Mesendoderm (in vitro differentiated cells): ENCODE measurements around the gene DEPDC7.

Source experiments
- DNase-seq: peaks from one replicate; pipeline ENCODE4 v3.0.0; 2013
- H2AK5ac ChIP-seq: 2 replicates; pipeline ENCODE4 v1.6.1; 2013; ENCODE audit warnings: low read length, inconsistent platforms
- H2BK120ac ChIP-seq: 2 replicates; pipeline ENCODE4 v1.6.1; 2013; ENCODE audit warnings: low read depth, mild to moderate bottlenecking, low read length, moderate library complexity, mixed read lengths
- H2BK15ac ChIP-seq: replicated peaks from 2 replicates; pipeline ENCODE4 v1.6.1; 2013; ENCODE audit warnings: low read depth, mild to moderate bottlenecking, moderate library complexity
- H2BK5ac ChIP-seq: 2 replicates; pipeline ENCODE4 v1.6.1; 2013; ENCODE audit warnings: low read length, inconsistent platforms
- H3K18ac ChIP-seq: 2 replicates; pipeline ENCODE4 v1.6.1; 2013; ENCODE audit warnings: mild to moderate bottlenecking, low read length, mixed read lengths
- H3K23ac ChIP-seq: one replicate; pipeline ENCODE4 v1.6.1; 2013; ENCODE audit warnings: low read length
- H3K27ac ChIP-seq: 2 replicates; pipeline ENCODE4 v1.5.1; 2013; ENCODE audit warnings: low read depth, mild to moderate bottlenecking, inconsistent platforms, low read length, moderate library complexity
- H3K27me3 ChIP-seq: 2 replicates; pipeline ENCODE4 v1.6.1; 2013; ENCODE audit warnings: low read length, control low read depth, mild to moderate bottlenecking, inconsistent platforms; ENCODE audit not compliant: insufficient read depth, poor library complexity
- H3K36me3 ChIP-seq: 2 replicates; pipeline ENCODE4 v1.6.1; 2013; ENCODE audit warnings: low read length, inconsistent platforms; ENCODE audit not compliant: control insufficient read depth, insufficient read depth
- H3K4ac ChIP-seq: one replicate; pipeline ENCODE4 v1.6.1; 2013; ENCODE audit warnings: low read depth, mild to moderate bottlenecking, low read length, moderate library complexity
- H3K4me1 ChIP-seq: 2 replicates; pipeline ENCODE4 v1.6.1; 2013; ENCODE audit warnings: low read depth, low read length, inconsistent platforms; ENCODE audit not compliant: control insufficient read depth
- H3K4me2 ChIP-seq: 2 replicates; pipeline ENCODE4 v1.6.1; 2013; ENCODE audit warnings: low read length
- H3K4me3 ChIP-seq: 2 replicates; pipeline ENCODE4 v1.5.1; 2013; ENCODE audit warnings: mild to moderate bottlenecking, low read length
- H3K56ac ChIP-seq: one replicate; pipeline ENCODE4 v1.6.1; 2013; ENCODE audit warnings: low read length
- H3K79me1 ChIP-seq: 2 replicates; pipeline ENCODE4 v1.6.1; 2013; ENCODE audit warnings: low read length, inconsistent platforms
- H3K79me2 ChIP-seq: 2 replicates; pipeline ENCODE4 v1.6.1; 2013; ENCODE audit warnings: mild to moderate bottlenecking, low read length; ENCODE audit not compliant: control insufficient read depth, insufficient read depth
- H3K9ac ChIP-seq: 2 replicates; pipeline ENCODE4 v1.6.1; 2013; ENCODE audit warnings: low read length, inconsistent platforms
- H4K5ac ChIP-seq: one replicate; pipeline ENCODE4 v1.6.1; 2013; ENCODE audit warnings: low read length
- H4K8ac ChIP-seq: one replicate; pipeline ENCODE4 v1.6.1; 2013; ENCODE audit warnings: low read depth, mild to moderate bottlenecking, control low read depth, low read length, moderate library complexity
- WGBS: extraction: QIAGEN DNeasy Blood & Tissue Kit; methylation state at CpG from one replicate; pipeline ENCODE4 v1.1.7; 2013; ENCODE audit warnings: low lambda C conversion rate, missing lambda C conversion rate; ENCODE audit not compliant: insufficient coverage; ENCODE audit errors: extremely low coverage; 5-methylcytosine and 5-hydroxymethylcytosine counted together

DEPDC7 gene

GRCh38 chr11:33035011-33035410, 19.3 kb downstream of the DEPDC7 start:
- no peak overlapping the region for H3K56ac ChIP-seq
- no peak overlapping the region for H2BK120ac ChIP-seq
- H3K4me3 ChIP-seq: no peak overlapping the region
- no peak overlapping the region for H3K27ac ChIP-seq
- H3K27me3 ChIP-seq: no peaks in the 10 kb centered on the region
- H3K4ac ChIP-seq: no peak overlapping the region
- H2BK15ac ChIP-seq: no peak overlapping the region
- H3K79me2 ChIP-seq: no peaks in the 10 kb centered on the region
- H4K8ac ChIP-seq: no peak overlapping the region
- H4K5ac ChIP-seq: no peak overlapping the region
- H3K36me3 ChIP-seq: no peaks in the 10 kb centered on the region
- no peaks in the 10 kb centered on the region for H3K79me1 ChIP-seq
- no peak overlapping the region for H3K9ac ChIP-seq
- no peak overlapping the region for H2AK5ac ChIP-seq
- no peaks in the 10 kb centered on the region for H3K4me1 ChIP-seq
- H2BK5ac ChIP-seq: no peak overlapping the region
- no CpG with 5 or more reads among the region's 1 CpG for WGBS
- H3K18ac ChIP-seq: no peak overlapping the region
- H3K4me2 ChIP-seq: no peak overlapping the region
- DNase-seq: no peak
- no peak overlapping the region for H3K23ac ChIP-seq

- Histone ChIP-seq H2BK120ac (peak within 1 kb of the TSS; percentile 56), H3K4me2 (peak within 1 kb of the TSS; percentile 92), H4K5ac (no peak within 1 kb of the TSS), H3K56ac (peak within 1 kb of the TSS; percentile 96), H3K4me1 (no peaks in the 10 kb centered on the region), H3K79me1 (no peaks in the 10 kb centered on the region), H2BK15ac (no peak within 1 kb of the TSS), H3K79me2 (no peaks in the 10 kb centered on the region), H2BK5ac (peak within 1 kb of the TSS; percentile 93), H3K9ac (peak within 1 kb of the TSS; percentile 86), H2AK5ac (peak within 1 kb of the TSS; percentile 59), H3K36me3 (peaks cover 2% of the 10 kb centered on the region), H3K4ac (peak within 1 kb of the TSS; percentile 28), H3K23ac (peak within 1 kb of the TSS; percentile 94), H3K4me3 (peak within 1 kb of the TSS; percentile 90), H3K27me3 (no peaks in the 10 kb centered on the region), H4K8ac (peak within 1 kb of the TSS; percentile 93), H3K18ac (peak within 1 kb of the TSS; percentile 63), H3K27ac (peak within 1 kb of the TSS; percentile 87)
- no CpG with 5 or more reads among the region's 84 CpGs for WGBS
- peak; percentile 96 for DNase-seq
These were observed 23.8 kb downstream of the DEPDC7 start, which contains the start of gene TCP11L1 for GRCh38 chr11:33039274-33040032. TCP11L1 (plus strand) TSS chr11:33039572; CDS start chr11:33043774, 4,202 bp downstream.

GRCh38 chr11:33040033-33040861, 24.6 kb downstream of the DEPDC7 start:
- Histone ChIP-seq H3K79me1 (no peaks in the 10 kb centered on the region), H3K4me2 (peak overlapping the region; percentile 92), H3K18ac (peak overlapping the region; percentile 63), H2BK5ac (peak overlapping the region; percentile 6), H3K27ac (peak overlapping the region; percentile 87), H2AK5ac (peak overlapping the region; percentile 59), H3K36me3 (peaks cover 2% of the 10 kb centered on the region), H4K8ac (peak overlapping the region; percentile 93), H3K4ac (no peak overlapping the region), H3K23ac (peak overlapping the region; percentile 94), H3K27me3 (no peaks in the 10 kb centered on the region), H3K9ac (peak overlapping the region; percentile 86), H4K5ac (no peak overlapping the region), H3K79me2 (no peaks in the 10 kb centered on the region), H3K56ac (peak overlapping the region; percentile 96), H3K4me3 (peak overlapping the region; percentile 90), H2BK120ac (peak overlapping the region; percentile 56), H3K4me1 (no peaks in the 10 kb centered on the region), H2BK15ac (no peak overlapping the region)
- WGBS: no CpG with 5 or more reads among the region's 30 CpGs
- DNase-seq: peak; percentile 34

- no CpG with 5 or more reads among the region's 5 CpGs for WGBS
- H3K18ac ChIP-seq: no peak overlapping the region
- H3K79me2 ChIP-seq: no peaks in the 10 kb centered on the region
- H3K9ac ChIP-seq: peak overlapping the region; percentile 86
- H2AK5ac ChIP-seq: no peak overlapping the region
- peak overlapping the region; percentile 56 for H2BK120ac ChIP-seq
- no peak overlapping the region for H4K5ac ChIP-seq
- H2BK5ac ChIP-seq: no peak overlapping the region
- H2BK15ac ChIP-seq: no peak overlapping the region
- no peak overlapping the region for H3K4me2 ChIP-seq
- peak; percentile 64 for DNase-seq
- H3K56ac ChIP-seq: no peak overlapping the region
- H3K79me1 ChIP-seq: no peaks in the 10 kb centered on the region
- H3K27me3 ChIP-seq: no peaks in the 10 kb centered on the region
- H3K27ac ChIP-seq: peak overlapping the region; percentile 87
- no peaks in the 10 kb centered on the region for H3K4me1 ChIP-seq
- H4K8ac ChIP-seq: no peak overlapping the region
- no peak overlapping the region for H3K4me3 ChIP-seq
- H3K4ac ChIP-seq: no peak overlapping the region
- no peak overlapping the region for H3K23ac ChIP-seq
- peaks cover 2% of the 10 kb centered on the region for H3K36me3 ChIP-seq
These were observed 25.3 kb downstream of the DEPDC7 start for GRCh38 chr11:33040862-33041453.

GRCh38 chr11:33043221-33043830, 27.6 kb downstream of the DEPDC7 start:
- no peak overlapping the region for H3K4me2 ChIP-seq
- WGBS: no CpG with 5 or more reads among the region's 2 CpGs
- H2BK5ac ChIP-seq: no peak overlapping the region
- peak overlapping the region; percentile 56 for H4K8ac ChIP-seq
- no peak overlapping the region for H3K9ac ChIP-seq
- DNase-seq: no peak
- H3K4me3 ChIP-seq: no peak overlapping the region
- H4K5ac ChIP-seq: no peak overlapping the region
- H3K23ac ChIP-seq: no peak overlapping the region
- H3K4me1 ChIP-seq: no peaks in the 10 kb centered on the region
- no peak overlapping the region for H2BK15ac ChIP-seq
- no peak overlapping the region for H3K4ac ChIP-seq
- H3K56ac ChIP-seq: no peak overlapping the region
- H3K18ac ChIP-seq: no peak overlapping the region
- no peak overlapping the region for H2BK120ac ChIP-seq
- H3K27ac ChIP-seq: no peak overlapping the region
- H3K79me2 ChIP-seq: no peaks in the 10 kb centered on the region
- H2AK5ac ChIP-seq: no peak overlapping the region
- peaks cover 2% of the 10 kb centered on the region for H3K36me3 ChIP-seq
- H3K79me1 ChIP-seq: no peaks in the 10 kb centered on the region
- no peaks in the 10 kb centered on the region for H3K27me3 ChIP-seq
